GM21529 (cell line): ENCODE measurements around the gene EFNA1.

Source experiments
- ATAC-seq: cut with Tn5 transposase; IDR thresholded peaks from one replicate; pipeline ENCODE4 v1.9.1; 2021; ENCODE audit not compliant: unreplicated experiment

EFNA1 gene

GRCh38 chr1:155127105-155127966 is at the start of gene EFNA1:
EFNA1 (plus strand) TSS chr1:155127876; CDS start chr1:155127978, 102 bp downstream.
- no peak for ATAC-seq

DNA sequence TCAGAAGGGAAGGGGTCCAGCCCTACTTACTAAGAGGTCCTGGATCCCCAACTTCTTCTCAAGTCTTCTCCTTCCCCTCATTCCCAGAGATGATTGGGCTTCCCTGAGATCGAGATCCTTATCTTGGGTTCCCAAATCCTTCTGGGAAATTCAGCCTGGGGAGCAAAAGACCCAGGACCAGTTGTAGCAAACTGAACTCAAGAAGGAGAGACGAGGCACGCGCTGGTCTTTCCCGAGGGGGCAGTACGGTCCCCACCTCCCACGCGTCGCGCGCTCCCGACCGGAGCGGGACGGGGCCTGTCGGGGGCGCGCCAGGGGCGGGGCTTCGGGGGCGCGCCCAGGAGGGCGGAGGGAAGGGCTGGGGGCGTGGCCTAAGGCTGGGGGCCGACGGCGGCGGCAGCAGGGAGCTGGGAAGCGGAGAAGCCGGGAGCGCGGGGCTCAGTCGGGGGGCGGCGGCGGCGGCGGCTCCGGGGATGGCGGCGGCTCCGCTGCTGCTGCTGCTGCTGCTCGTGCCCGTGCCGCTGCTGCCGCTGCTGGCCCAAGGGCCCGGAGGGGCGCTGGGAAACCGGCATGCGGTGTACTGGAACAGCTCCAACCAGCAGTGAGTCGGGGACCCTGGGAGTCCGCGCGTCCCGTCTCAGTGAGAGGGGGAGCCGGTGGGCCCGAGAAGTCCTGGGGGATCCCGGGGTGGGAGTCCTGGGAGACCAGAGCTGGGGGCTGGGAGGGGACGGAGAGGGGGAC is 49.0 kb upstream of the EFNA1 start, which contains the start of gene EFNA3:
TSS of gene EFNA3 (plus strand) at position 369 of the 741 bp plus-strand sequence. CDS start at position 474, 105 bp downstream.
- no peak for ATAC-seq

DNA sequence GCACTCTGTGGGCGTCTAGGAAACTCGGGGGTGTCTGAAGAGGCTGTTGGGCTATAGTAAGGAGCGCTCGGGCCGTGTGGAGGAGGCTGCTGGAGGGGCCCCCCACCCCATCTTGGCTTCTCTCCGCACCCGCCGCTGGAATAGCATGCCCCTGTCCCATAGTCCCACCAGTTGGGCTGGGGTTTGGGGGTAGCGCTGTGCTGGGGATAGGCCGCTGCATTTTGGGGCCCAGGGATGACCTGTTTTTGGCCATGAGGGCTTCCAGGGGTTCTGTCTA is 48.5 kb upstream of the EFNA1 start:
- no peak for ATAC-seq

GRCh38 chr1:155079487-155080311 is 48.0 kb upstream of the EFNA1 start:
- no peak for ATAC-seq

DNA sequence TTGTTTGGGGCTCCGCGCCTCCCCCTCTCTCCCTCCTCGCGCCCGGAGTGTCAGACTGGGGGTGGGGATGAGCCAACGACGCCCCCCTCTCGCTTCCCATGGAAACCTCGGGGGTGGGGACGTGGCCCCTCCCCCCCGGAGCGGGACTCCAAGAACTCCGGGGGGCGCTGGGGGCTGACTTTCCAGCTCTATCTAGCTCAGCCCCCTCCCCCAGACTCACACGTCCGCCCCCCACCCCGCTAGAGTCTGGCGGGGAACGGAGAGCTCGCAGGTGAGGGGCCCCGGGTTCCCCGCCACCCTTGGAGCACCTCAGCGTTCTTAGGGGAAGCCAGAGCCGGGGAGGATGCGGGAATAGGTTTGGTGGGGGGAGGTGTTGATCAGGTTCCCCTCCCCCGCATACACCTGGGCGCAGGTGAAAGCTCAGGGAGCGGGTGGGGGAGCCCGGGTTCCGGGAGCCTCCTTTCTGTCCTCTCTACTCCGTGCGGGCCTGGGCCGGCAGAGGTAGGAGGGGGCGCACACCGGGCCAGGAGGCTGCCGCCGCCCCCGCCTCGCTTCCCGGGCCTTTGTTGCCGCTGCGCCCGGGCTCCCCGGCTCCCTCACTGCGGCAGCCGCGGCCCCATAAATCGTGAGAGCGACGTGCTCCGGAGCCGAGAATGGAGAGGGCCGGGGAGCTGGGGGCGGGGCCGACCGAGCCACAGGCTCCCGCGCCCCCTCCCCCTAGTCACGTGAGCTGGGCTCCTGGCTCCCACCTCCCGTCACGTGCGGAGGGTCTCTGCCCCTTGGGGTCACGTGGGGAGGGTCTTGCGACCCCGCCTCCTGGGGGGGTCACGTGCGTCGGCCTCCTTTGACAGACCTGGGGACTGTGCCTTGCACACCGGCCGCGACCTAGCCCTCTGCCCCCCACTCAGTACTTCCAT is 47.1 kb upstream of the EFNA1 start:
- ATAC-seq: no peak

DNA sequence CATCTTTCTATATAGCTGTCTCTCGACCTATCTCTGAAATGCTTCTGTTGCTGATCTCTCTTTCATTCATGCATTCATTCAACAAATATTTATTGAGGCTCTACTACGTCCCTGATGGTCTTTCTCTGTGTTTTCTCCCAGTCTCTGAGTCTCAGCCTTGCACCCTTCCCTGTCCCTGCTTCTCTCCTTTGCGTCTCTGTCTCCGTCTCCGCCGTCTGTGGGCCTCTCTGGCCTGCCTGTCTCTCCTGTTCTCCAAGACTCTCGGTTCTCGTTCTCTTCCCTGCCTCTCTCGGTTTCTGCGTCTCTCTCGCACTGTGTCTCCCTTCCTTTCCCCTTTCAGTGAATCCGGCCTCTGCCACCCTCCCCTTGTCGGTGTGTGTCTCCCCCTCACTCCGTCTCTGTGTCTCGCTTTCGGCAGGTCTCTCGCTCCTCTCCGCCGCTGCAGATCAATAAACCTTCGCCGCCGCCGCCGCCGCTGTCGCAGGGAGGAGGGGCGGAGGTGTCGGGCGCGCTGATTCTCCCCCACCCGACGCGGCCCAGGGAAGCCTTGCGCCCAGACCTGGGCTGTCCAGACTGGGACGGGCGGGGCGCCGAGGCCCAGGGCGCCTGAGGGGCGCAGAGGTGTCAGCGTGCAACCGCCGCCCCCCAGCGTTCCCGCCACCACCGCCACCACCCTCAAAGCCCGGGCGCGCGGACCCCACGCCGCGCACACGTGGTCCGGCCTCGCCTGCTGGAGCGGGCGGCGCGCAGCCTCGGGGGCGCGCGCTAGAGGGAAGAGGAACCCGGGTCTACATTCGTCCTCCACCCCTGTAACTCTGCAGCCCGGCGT is 46.0 kb upstream of the EFNA1 start:
- no peak for ATAC-seq

- ATAC-seq: no peak
Observed at GRCh38 chr1:155082301-155083051, 45.2 kb upstream of the EFNA1 start.

DNA sequence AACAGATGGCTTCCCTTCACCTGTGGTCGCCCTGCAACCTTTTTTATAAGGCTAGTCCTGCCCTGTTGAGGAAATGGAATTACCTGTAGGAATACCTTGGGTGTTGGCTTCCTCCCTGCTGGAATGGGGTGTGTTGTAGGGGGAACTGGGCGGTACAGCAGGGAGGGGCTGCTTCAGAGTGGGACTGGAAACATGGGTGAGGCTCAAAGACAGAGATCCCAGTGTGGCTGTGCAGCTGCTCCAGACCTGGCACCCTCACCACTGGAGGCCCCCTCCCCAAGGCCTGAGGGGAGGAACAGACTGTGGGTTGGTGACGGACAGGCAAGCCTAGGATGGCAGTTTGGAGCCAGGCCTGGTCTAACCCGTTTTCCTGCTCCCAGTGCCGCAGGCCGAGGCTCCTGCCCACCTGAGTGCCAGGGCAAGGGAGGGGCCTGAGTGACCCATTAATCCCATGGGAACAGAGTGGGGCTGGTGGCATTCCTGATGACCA is 44.6 kb upstream of the EFNA1 start:
- ATAC-seq: no peak

DNA sequence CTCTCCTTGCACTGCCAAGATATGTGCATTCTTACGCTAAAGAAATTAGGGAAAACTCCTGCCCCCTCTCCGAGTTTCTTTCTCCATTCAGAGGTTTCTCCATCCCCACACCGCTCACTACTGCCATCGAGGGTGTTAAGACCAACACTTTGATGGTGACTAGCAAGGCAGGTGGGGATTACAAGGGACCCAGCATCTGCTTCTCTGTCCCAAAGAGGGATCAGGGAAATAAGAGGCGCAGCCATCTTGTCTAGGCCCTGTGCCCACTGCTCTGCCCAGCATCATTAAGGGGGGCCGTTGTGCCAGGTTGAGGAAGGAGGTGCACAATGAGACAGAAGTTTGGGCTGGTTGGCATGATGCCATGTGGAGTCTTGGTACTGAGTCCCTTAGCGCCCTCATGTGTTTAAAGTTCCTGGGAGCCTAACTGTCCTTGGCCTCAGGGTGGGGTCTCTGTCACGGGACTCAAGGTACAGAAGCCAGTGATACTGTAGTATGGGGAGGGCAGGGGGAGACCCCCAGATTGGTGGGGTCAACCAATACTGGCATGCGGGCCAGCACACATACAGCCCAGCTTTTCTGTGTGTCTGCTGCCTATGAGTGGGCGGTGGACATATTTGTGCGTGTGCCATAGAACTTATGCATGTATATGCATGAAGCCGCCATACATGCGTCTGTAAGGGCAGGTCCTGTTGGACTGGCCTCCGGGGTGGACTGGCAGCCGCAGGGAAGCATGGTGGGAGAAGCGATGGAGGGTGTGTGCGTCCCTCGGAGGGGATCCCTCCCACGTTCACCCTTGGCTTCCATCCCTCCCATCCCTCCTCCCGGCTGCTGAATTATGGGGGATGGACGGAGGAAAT is 43.6 kb upstream of the EFNA1 start:
- peak; percentile 1 for ATAC-seq

GRCh38 chr1:155084722-155085503 is 42.8 kb upstream of the EFNA1 start:
- peak; percentile 71 for ATAC-seq

DNA sequence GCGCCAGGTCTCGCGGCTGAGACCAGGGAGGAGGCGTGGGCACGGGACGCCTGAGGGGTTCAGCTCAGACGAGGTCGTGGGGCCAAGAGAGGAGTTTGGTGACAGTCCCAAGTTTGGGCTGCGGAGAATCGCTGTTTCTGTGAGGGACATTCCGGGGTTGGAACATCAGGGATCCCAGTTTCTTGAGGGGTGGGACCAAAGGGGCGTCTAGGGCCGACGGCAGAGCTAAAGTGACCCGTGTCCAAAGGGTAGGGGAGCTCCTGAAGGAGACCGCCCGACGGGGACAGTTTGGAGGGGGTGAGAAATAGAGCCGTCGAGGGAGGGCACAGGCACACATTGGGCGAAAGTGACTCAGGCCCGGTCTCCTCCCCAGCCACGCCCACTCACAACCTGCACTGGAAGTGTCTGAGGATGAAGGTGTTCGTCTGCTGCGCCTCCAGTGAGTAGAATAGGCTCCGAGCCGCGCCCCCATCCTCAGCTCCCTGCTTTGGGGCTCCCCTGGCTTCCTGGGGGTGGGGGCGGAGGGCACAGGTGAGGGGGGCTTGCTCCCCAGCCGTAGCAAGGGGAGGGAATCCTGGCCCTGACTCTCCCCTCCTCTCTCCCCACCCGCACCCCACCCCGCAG is 42.1 kb upstream of the EFNA1 start:
- ATAC-seq: no peak

DNA sequence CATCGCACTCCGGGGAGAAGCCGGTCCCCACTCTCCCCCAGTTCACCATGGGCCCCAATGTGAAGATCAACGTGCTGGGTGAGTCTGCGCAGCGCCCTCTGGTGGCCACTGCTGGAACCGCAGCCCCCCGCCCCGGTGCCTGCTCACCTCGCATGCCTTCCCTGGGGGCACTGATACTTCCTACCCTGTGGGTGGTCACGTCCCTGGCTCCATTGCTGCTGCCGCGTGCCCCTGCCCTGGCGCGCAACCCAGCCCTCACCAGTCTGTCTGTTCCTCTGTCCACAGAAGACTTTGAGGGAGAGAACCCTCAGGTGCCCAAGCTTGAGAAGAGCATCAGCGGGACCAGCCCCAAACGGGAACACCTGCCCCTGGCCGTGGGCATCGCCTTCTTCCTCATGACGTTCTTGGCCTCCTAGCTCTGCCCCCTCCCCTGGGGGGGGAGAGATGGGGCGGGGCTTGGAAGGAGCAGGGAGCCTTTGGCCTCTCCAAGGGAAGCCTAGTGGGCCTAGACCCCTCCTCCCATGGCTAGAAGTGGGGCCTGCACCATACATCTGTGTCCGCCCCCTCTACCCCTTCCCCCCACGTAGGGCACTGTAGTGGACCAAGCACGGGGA is 41.4 kb upstream of the EFNA1 start:
- ATAC-seq: no peak

GRCh38 chr1:155086856-155087535 is 40.7 kb upstream of the EFNA1 start:
- ATAC-seq: no peak

GRCh38 chr1:155091071-155092051 is 36.3 kb upstream of the EFNA1 start:
- no peak for ATAC-seq
